GM18858 (cell line): Measurements from ENCODE around the gene GRM6.

ENCODE experiments used
- ATAC-seq: cut with Tn5 transposase; IDR thresholded peaks from one replicate; pipeline ENCODE4 v1.9.1; 2021; ENCODE audit not compliant: unreplicated experiment

Gene GRM6

GRCh38 chr5:178994580-178995340, at the start of gene GRM6:
GRM6 (minus strand) TSS chr5:178995320; CDS start chr5:178994944, 376 bp downstream.
- ATAC-seq, result no peak

GRCh38 chr5:179044765-179045164, 49.6 kb upstream of the GRM6 start:
- no peak for ATAC-seq

- ATAC-seq, result no peak
These were observed 38.0 kb upstream of the GRM6 start for GRCh38 chr5:179033004-179033580.

- peak; percentile 87 for ATAC-seq
These were observed 28.5 kb upstream of the GRM6 start, which contains the start of gene ZNF879 for GRCh38 chr5:179023528-179024189. ZNF879 (plus strand) TSS chr5:179023804; CDS start chr5:179025005, 1,201 bp downstream.

- ATAC-seq, result no peak
These were observed 13.5 kb upstream of the GRM6 start for GRCh38 chr5:179008667-179009066.

- no peak for ATAC-seq
These were observed 11.4 kb upstream of the GRM6 start for GRCh38 chr5:179006564-179006963.

GRCh38 chr5:178998441-178998840, 3.3 kb upstream of the GRM6 start:
- no peak for ATAC-seq

- ATAC-seq, result no peak
These were observed 2.1 kb upstream of the GRM6 start for GRCh38 chr5:178997191-178997590.

- ATAC-seq, result no peak
These were observed 1.0 kb upstream of the GRM6 start for GRCh38 chr5:178996156-178996555.

GRCh38 chr5:178995341-178995690, 196 bp upstream of the GRM6 start:
- no peak for ATAC-seq

GRCh38 chr5:178993955-178994579, 1.1 kb downstream of the GRM6 start:
- ATAC-seq, result no peak

GRCh38 chr5:178993236-178993765, 1.8 kb downstream of the GRM6 start:
- no peak for ATAC-seq

- ATAC-seq, result no peak
These were observed 2.7 kb downstream of the GRM6 start for GRCh38 chr5:178992291-178992895.

GRCh38 chr5:178991190-178992145, 3.7 kb downstream of the GRM6 start:
- ATAC-seq, result no peak

- ATAC-seq, result no peak
These were observed 4.6 kb downstream of the GRM6 start for GRCh38 chr5:178990491-178990890.

- no peak for ATAC-seq
These were observed 5.8 kb downstream of the GRM6 start for GRCh38 chr5:178989311-178989710.

GRCh38 chr5:178988436-178989220, 6.5 kb downstream of the GRM6 start:
- ATAC-seq, result no peak

GRCh38 chr5:178986326-178986960, 8.7 kb downstream of the GRM6 start:
- ATAC-seq, result no peak
